Vagina (tissue), 2 donors: ENCODE data around the gene CDH18.

ENCODE experiments used
- POLR2A ChIP-seq, 2 donors: fragments of 450-650 bp; IDR thresholded peaks; one replicate each; pipeline ENCODE4 v1.6.1; 2017; ENCODE audit warnings: antibody characterized with exemption in 2 of 2, mild to moderate bottlenecking in 2 of 2, moderate library complexity in 2 of 2
- POLR2AphosphoS5 ChIP-seq, 2 donors: sonication (generic); formaldehyde crosslinking; IDR thresholded peaks; one replicate each; pipeline ENCODE4 v1.9.0; 2017; ENCODE audit warnings: antibody characterized with exemption in 2 of 2, mild to moderate bottlenecking in 2 of 2, low read depth in 1 of 2; ENCODE audit not compliant: insufficient read depth in 1 of 2
- TF ChIP-seq, protein P1 (sequence below), 3 experiments: fragments of 450-650 bp in 2 of 3; fragments of 200-600 bp in 1 of 3; sonication (generic) in 1 of 3; IDR thresholded peaks; one replicate each; pipeline ENCODE4 v1.5.1; 2017 to 2019; ENCODE audit warnings: antibody characterized with exemption in 3 of 3, mild to moderate bottlenecking in 2 of 3, moderate library complexity in 2 of 3

DNA sequence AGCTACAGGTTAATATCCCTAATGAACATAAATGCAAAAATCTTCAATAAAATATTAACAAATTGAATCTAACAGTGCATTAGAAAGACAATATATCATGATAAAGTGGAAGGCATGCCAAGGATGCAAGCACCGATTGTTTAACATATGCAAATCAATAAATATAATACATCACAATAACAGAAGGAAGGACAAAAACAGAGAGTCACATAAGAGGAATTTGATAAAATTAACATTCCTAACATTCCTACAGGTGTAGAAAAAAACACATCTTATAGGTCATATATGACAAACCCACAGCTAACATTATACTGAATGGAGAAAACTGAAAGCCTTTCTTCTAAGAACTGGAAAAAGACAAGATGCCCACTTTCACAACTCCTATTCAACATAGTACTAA lies 297.0 kb downstream of the CDH18 start:
- TF ChIP-seq, protein P1, sequence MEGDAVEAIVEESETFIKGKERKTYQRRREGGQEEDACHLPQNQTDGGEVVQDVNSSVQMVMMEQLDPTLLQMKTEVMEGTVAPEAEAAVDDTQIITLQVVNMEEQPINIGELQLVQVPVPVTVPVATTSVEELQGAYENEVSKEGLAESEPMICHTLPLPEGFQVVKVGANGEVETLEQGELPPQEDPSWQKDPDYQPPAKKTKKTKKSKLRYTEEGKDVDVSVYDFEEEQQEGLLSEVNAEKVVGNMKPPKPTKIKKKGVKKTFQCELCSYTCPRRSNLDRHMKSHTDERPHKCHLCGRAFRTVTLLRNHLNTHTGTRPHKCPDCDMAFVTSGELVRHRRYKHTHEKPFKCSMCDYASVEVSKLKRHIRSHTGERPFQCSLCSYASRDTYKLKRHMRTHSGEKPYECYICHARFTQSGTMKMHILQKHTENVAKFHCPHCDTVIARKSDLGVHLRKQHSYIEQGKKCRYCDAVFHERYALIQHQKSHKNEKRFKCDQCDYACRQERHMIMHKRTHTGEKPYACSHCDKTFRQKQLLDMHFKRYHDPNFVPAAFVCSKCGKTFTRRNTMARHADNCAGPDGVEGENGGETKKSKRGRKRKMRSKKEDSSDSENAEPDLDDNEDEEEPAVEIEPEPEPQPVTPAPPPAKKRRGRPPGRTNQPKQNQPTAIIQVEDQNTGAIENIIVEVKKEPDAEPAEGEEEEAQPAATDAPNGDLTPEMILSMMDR (IDR thresholded peaks at IDR 0.05), result no peak
- no peak for TF ChIP-seq POLR2AphosphoS5 (IDR thresholded peaks at IDR 0.05; ENCODE audit: insufficient read depth in 1 of 2, low read depth in 1 of 2)
- no peak for TF ChIP-seq POLR2A (IDR thresholded peaks at IDR 0.05)
